T-cell (primary cell): ENCODE measurements around the gene FGG. TPM values are rescaled to one million over a fixed set of nuclear protein-coding genes. Genes with fewer than 3 reads are reported as not detected.

Experiments
- ATAC-seq, 4 experiments: fragments of 200-7000 bp in 3 of 4; fragments of 150-1000 bp in 1 of 4; cut with Tn5 transposase; replicated peaks in 1 of 4; 1 replicate in 3 of 4; 2 replicates in 1 of 4; pipeline ENCODE4 v1.10.0; 2021; ENCODE audit warnings: moderate library complexity in 3 of 4, mild to moderate bottlenecking in 2 of 4, moderate number of reproducible peaks in 1 of 4
- CTCF ChIA-PET, 2 donors: fragments of 300-600 bp; sonication (Branson Sonifier 250); formaldehyde crosslinking; loops; one replicate each; lab custom pipeline; 2022; ENCODE audit warnings: antibody characterized with exemption in 2 of 2; lab: Charles Lee
- POLR2A ChIA-PET, 2 donors: fragments of 300-600 bp; sonication (Branson Sonifier 250); formaldehyde crosslinking; loops; one replicate each; lab custom pipeline; 2022; ENCODE audit warnings: antibody characterized with exemption in 2 of 2; lab: Charles Lee
- DNase-seq, 35 experiments: peaks; one replicate each; pipeline versions ENCODE4 v3.0.0 to v3.0.0-alpha.2; 2013 to 2023
- H3K27ac ChIP-seq: one replicate; pipeline ENCODE4 v1.5.1; 2013; ENCODE audit warnings: low read length
- H3K27me3 ChIP-seq, 2 experiments: replicated peaks in 1 of 2; 1 replicate in 1 of 2; 2 replicates in 1 of 2; pipeline versions ENCODE4 v1.6.1 to v1.7.0; 2013; ENCODE audit warnings: low read length in 1 of 2, mixed read lengths in 1 of 2; ENCODE audit not compliant: control insufficient read depth in 2 of 2, insufficient read depth in 2 of 2; ENCODE audit errors: extremely low read depth in 1 of 2
- H3K36me3 ChIP-seq, 2 donors: 1 replicate in 1 of 2; 2 replicates in 1 of 2; pipeline versions ENCODE4 v1.6.1 to v1.7.0; 2013; ENCODE audit warnings: low read length in 1 of 2; ENCODE audit not compliant: control insufficient read depth in 2 of 2, insufficient read depth in 1 of 2; ENCODE audit errors: extremely low read depth in 1 of 2
- H3K4me1 ChIP-seq, 2 experiments: 1 replicate in 1 of 2; 2 replicates in 1 of 2; pipeline versions ENCODE4 v1.6.1 to v1.7.0; 2013; ENCODE audit warnings: low read length in 2 of 2, mixed read lengths in 1 of 2; ENCODE audit not compliant: insufficient read depth in 2 of 2, control insufficient read depth in 1 of 2; ENCODE audit errors: extremely low read depth in 1 of 2
- H3K4me3 ChIP-seq, 2 donors: 1 replicate in 1 of 2; 2 replicates in 1 of 2; pipeline versions ENCODE4 v1.5.1 to v1.7.0; 2013; ENCODE audit warnings: mild to moderate bottlenecking in 2 of 2, low read length in 1 of 2, moderate library complexity in 1 of 2; ENCODE audit not compliant: control insufficient read depth in 1 of 2; ENCODE audit errors: extremely low read depth in 1 of 2
- H3K9me3 ChIP-seq: 2 replicates; pipeline ENCODE4 v1.7.0; 2013
- H3K27ac Mint-ChIP-seq, 2 donors: one replicate each; pipeline ENCODE4 v1.8.0; 2020 to 2021; ENCODE audit warnings: mild to moderate bottlenecking in 2 of 2, mixed read lengths in 2 of 2
- H3K27me3 Mint-ChIP-seq, 2 donors: one replicate each; pipeline ENCODE4 v1.8.0; 2021 to 2022; ENCODE audit warnings: mixed read lengths in 2 of 2
- H3K36me3 Mint-ChIP-seq: one replicate; pipeline ENCODE4 v1.8.0; 2021; ENCODE audit warnings: mixed read lengths
- H3K4me1 Mint-ChIP-seq, 3 donors: one replicate each; pipeline ENCODE4 v1.8.0; 2020 to 2022; ENCODE audit warnings: mixed read lengths in 3 of 3, mild to moderate bottlenecking in 1 of 3
- H3K4me3 Mint-ChIP-seq, 3 donors: one replicate each; pipeline ENCODE4 v1.8.0; 2020 to 2022; ENCODE audit warnings: mild to moderate bottlenecking in 3 of 3, mixed read lengths in 3 of 3, moderate library complexity in 3 of 3
- H3K9me3 Mint-ChIP-seq, 3 donors: one replicate each; pipeline ENCODE4 v1.8.0; 2020 to 2022; ENCODE audit warnings: mixed read lengths in 3 of 3
- WGBS: methylation state at CpG from one replicate; pipeline ENCODE4 v1.1.5; 2013; ENCODE audit warnings: missing lambda C conversion rate; ENCODE audit not compliant: insufficient coverage; 5-methylcytosine and 5-hydroxymethylcytosine counted together
- total RNA-seq, 35 experiments: library from RNA in 6 of 35; stranded (reverse) in 6 of 35; fragments of 120-200 nt in 1 of 35; gene quantifications; one replicate each; pipeline versions ENCODE4 v1.2.1 to v1.2.4 and lab custom pipeline; 2013 to 2026

Gene FGG
- total RNA-seq, 5 donors from 2014 or later (not counting 1 experiment from before 2014, with no cell fraction given), result 1.7 to 4.9 (median 3.6) TPM; not detected in 2

DNA sequence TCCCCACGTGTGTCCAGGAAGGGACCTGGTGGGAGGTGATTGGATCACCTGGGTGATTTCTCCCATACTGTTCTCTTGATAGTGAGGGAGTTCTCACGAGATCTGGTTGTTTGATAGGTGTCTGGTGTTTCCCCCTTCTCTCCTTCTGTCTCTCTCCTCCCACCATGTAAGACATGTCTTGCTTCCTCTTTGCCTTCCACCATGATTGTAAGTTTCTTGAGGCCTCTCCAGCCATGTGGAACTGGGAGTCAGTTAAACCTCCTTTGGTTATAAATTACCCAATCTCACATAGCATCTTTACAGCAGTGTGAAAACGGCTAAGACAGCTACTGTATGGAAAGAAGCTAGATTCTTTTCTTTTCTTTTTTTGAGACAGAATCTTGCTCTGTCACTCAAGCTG lies 21.6 kb upstream of the FGG start:
- H3K27ac Mint-ChIP-seq, result no peak overlapping the region
- H3K27me3 Mint-ChIP-seq, result peaks cover 25 to 42% of the 10 kb centered on the region in 2 donors
- POLR2A ChIA-PET, result no interaction called here
- WGBS, result 40% methylated on average over 1 of the region's 3 CpGs
- H3K9me3 ChIP-seq, result no peaks in the 10 kb centered on the region
- H3K36me3 Mint-ChIP-seq, result no peaks in the 10 kb centered on the region
- no peak for ATAC-seq
- no peaks in the 10 kb centered on the region for H3K4me1 Mint-ChIP-seq
- CTCF ChIA-PET, result no interaction called here
- no peaks in the 10 kb centered on the region for H3K36me3 ChIP-seq
- H3K4me1 ChIP-seq, result no peaks in the 10 kb centered on the region
- H3K27ac ChIP-seq, result no peak overlapping the region
- H3K4me3 Mint-ChIP-seq, result no peak overlapping the region
- H3K4me3 ChIP-seq, result no peak overlapping the region
- H3K9me3 Mint-ChIP-seq, result peaks cover 0 to 4% (median 0%) of the 10 kb centered on the region in 3 donors
- peaks cover 3 to 5% of the 10 kb centered on the region in 2 experiments for H3K27me3 ChIP-seq
- no peak for DNase-seq

DNA sequence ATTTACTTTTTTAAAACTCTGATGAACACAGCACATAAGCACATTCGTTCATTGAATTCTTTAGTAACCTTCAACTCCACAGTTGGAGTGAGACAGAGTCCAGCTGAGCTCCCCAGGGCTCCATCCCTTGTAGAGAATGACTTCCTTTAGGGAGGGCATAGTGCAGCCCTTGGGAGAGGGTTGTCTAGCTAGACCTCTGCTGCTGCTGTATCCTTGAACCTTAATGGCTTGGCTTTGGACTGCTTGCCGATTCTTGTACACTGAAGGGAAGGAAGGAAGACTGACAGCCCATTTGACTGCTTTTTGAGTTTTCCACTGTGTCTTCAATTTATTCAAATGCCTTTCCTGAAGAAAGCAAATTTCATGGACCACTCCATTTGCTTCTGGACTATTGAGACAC lies 19.4 kb upstream of the FGG start:
- Histone ChIP-seq H3K4me1 (peaks cover 0 to 5% of the 10 kb centered on the region in 2 experiments), H3K36me3 (no peaks in the 10 kb centered on the region), H3K27ac (no peak overlapping the region), H3K9me3 (no peaks in the 10 kb centered on the region), H3K27me3 (peaks cover 10 to 12% of the 10 kb centered on the region in 2 experiments), H3K4me3 (no peak overlapping the region)
- H3K27me3 Mint-ChIP-seq, result peaks cover 24 to 31% of the 10 kb centered on the region in 2 donors
- ATAC-seq, result no peak
- CTCF ChIA-PET, result no interaction called here
- 86% methylated on average over 1 of the region's 2 CpGs for WGBS
- DNase-seq, result no peak
- no peak overlapping the region for H3K4me3 Mint-ChIP-seq
- POLR2A ChIA-PET, result no interaction called here
- peaks cover 0 to 4% (median 0%) of the 10 kb centered on the region in 3 donors for H3K9me3 Mint-ChIP-seq
- no peak overlapping the region for H3K27ac Mint-ChIP-seq
- H3K4me1 Mint-ChIP-seq, result no peaks in the 10 kb centered on the region
- H3K36me3 Mint-ChIP-seq, result no peaks in the 10 kb centered on the region

DNA sequence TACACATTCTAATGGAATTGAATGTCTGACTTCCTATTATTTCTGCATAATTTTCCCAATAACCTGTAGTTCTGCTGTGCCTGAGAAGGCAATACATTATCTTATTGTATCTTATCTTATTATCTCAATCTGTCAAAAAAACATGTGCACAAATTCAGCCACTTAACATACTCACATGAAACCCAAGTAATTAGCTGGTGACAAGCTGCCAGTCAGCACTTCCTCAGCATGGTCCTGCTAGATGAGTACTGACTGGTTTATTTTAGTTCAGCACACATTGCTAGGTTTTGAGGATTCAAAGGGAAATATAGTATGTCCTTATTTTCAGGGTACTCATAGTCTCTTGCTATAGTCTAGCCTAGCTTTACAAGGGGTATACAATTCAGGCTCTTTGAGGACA lies 17.9 kb upstream of the FGG start:
- no peaks in the 10 kb centered on the region for H3K9me3 Mint-ChIP-seq
- Histone ChIP-seq H3K27ac (no peak overlapping the region), H3K4me1 (peaks cover 0 to 8% of the 10 kb centered on the region in 2 experiments), H3K9me3 (no peaks in the 10 kb centered on the region), H3K36me3 (no peaks in the 10 kb centered on the region), H3K27me3 (peaks cover 12 to 15% of the 10 kb centered on the region in 2 experiments), H3K4me3 (no peak overlapping the region)
- ATAC-seq (no peak), DNase-seq (no peak)
- CTCF ChIA-PET, result interaction anchor here in 1 of 2 donors (0.7 kb wide), 1 partner anchor 10 kb away, joined by 3 read pairs; no protein-coding TSS in a partner anchor
- peaks cover 29 to 38% of the 10 kb centered on the region in 2 donors for H3K27me3 Mint-ChIP-seq
- POLR2A ChIA-PET, result no interaction called here
- no peak overlapping the region for H3K27ac Mint-ChIP-seq
- H3K36me3 Mint-ChIP-seq, result no peaks in the 10 kb centered on the region
- H3K4me1 Mint-ChIP-seq, result peaks cover 0 to 6% (median 2%) of the 10 kb centered on the region in 3 donors
- no peak overlapping the region for H3K4me3 Mint-ChIP-seq

DNA sequence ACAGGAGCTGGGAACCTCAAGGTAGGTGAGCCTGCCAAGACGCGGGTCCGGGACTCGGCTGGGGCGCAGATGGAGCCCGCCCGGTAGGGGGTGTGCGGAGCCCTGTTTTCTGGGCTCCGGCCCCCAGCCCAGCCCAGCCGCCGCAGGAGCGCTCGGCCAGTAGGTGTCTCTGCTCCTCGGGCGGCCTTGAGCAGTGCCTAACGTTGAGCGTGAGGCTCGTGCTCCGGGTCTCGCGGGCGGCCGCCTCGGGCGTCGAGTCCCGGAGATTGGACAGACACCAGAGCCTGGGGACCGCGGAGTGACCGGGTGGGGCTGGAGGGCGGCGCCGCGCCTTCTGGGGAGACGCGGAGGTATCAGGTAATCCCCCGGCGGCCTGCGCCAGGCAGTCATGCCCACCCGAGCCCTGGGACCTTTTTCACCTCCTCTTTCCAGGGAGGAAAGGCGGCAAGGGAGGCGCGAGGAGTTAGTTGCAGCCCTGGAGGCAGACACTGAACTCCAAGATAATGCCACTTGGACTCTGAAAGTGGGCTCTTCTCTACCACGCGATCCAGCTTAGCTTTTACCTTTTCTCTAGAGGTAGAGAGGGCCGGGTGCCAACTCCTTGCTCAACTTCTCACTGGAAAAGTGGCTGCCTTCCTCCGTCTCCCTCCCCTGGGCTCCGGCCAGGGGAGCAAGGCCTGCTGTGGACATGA lies 14.5 kb upstream of the FGG start:
- ChIA-PET CTCF (interaction anchor here (0.9 to 1.8 kb wide), 3 partner anchors 8 to 75 kb away, joined by 3 to 8 read pairs (median 4); no protein-coding TSS in a partner anchor), POLR2A (no interaction called here)
- Histone ChIP-seq H3K4me1 (peaks cover 0 to 8% of the 10 kb centered on the region in 2 experiments), H3K27me3 (peaks cover 15 to 18% of the 10 kb centered on the region in 2 experiments), H3K36me3 (no peaks in the 10 kb centered on the region), H3K4me3 (peak overlapping the region in 1 of 2 donors; percentile 13), H3K9me3 (no peaks in the 10 kb centered on the region), H3K27ac (no peak overlapping the region)
- no peaks in the 10 kb centered on the region for H3K9me3 Mint-ChIP-seq
- no peak overlapping the region for H3K4me3 Mint-ChIP-seq
- 6% methylated on average over 41 of the region's 48 CpGs for WGBS
- H3K27me3 Mint-ChIP-seq, result peaks cover 20 to 23% of the 10 kb centered on the region in 2 donors
- no peak overlapping the region for H3K27ac Mint-ChIP-seq
- H3K36me3 Mint-ChIP-seq, result no peaks in the 10 kb centered on the region
- DNase-seq (peak in 25 of 35 experiments; percentile 1 to 43 (median 13)), ATAC-seq (peak; percentile 77 to 86 (median 81))
- peaks cover 0 to 6% (median 2%) of the 10 kb centered on the region in 3 donors for H3K4me1 Mint-ChIP-seq

DNA sequence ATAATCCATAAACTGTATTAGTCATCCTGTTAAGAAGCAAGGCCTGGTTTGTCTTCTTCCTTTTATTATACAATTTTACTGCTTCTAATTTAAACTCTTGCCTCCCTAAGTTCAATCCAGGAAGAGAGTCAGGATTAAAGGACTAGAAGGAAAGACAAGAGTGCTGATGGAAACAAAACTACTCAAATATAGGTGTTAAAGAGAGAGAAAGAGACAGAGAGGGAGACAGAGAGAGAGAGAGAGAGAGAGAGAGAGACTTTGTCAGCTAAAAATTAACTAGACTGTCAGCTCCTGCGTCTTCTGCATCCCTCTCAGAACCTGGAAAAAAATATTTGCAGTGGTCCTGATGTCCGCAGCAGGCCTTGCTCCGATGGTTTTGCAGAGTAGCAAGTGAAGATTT lies 13.5 kb upstream of the FGG start:
- no peak overlapping the region for H3K4me3 ChIP-seq
- peaks cover 13 to 16% of the 10 kb centered on the region in 2 experiments for H3K27me3 ChIP-seq
- H3K27ac ChIP-seq, result no peak overlapping the region
- H3K4me1 Mint-ChIP-seq, result peaks cover 0 to 6% (median 2%) of the 10 kb centered on the region in 3 donors
- ChIA-PET CTCF (interaction anchor here (0.6 to 1.8 kb wide), 4 partner anchors 13 to 78 kb away, joined by 3 to 8 read pairs (median 4); no protein-coding TSS in a partner anchor), POLR2A (no interaction called here)
- H3K4me3 Mint-ChIP-seq, result no peak overlapping the region
- no peaks in the 10 kb centered on the region for H3K9me3 Mint-ChIP-seq
- H3K27ac Mint-ChIP-seq, result peak overlapping the region in 1 of 2 donors; percentile 20
- no peaks in the 10 kb centered on the region for H3K36me3 Mint-ChIP-seq
- H3K9me3 ChIP-seq, result no peaks in the 10 kb centered on the region
- peaks cover 0 to 8% of the 10 kb centered on the region in 2 experiments for H3K4me1 ChIP-seq
- H3K27me3 Mint-ChIP-seq, result peaks cover 15 to 18% of the 10 kb centered on the region in 2 donors
- ATAC-seq, result no peak
- no peaks in the 10 kb centered on the region for H3K36me3 ChIP-seq
- DNase-seq, result no peak
- 76% methylated on average over 3 of the region's 3 CpGs for WGBS

DNA sequence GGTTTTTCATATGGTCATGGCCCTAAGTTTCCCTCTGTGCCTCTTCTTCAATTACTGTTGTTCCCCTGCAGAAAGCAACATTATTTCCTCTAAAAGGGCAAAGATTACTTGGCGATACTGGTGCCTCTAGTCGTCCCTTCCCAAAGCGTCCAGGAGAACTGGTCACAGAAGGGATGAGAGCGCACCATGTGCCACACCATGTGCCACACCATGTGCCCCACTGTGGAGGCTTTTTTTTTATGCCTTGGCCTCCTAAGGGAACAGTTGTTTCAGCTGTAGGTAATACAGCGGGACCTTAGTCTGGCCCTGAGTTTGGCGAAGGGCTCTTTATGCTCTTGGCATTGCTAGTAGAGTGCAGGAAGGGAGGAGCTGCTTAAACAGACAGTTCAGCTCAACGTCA lies 11.5 kb upstream of the FGG start:
- no peak overlapping the region for H3K27ac Mint-ChIP-seq
- no peaks in the 10 kb centered on the region for H3K36me3 Mint-ChIP-seq
- no peak overlapping the region for H3K4me3 ChIP-seq
- peaks cover 0 to 6% (median 2%) of the 10 kb centered on the region in 3 donors for H3K4me1 Mint-ChIP-seq
- ChIA-PET CTCF (interaction anchor here (0.6 to 2.5 kb wide), 7 partner anchors 11 to 76 kb away, joined by 3 to 13 read pairs (median 7); partner anchors contain the start of genes FGG (in 1 of the 2) and PLRG1 (in 1 of the 2)), POLR2A (no interaction called here)
- H3K9me3 Mint-ChIP-seq, result no peaks in the 10 kb centered on the region
- DNase-seq (no peak), ATAC-seq (no peak)
- H3K4me3 Mint-ChIP-seq, result no peak overlapping the region
- H3K27me3 Mint-ChIP-seq, result peaks cover 9% of the 10 kb centered on the region in 2 donors
- peaks cover 0 to 8% of the 10 kb centered on the region in 2 experiments for H3K4me1 ChIP-seq
- no peaks in the 10 kb centered on the region for H3K36me3 ChIP-seq
- WGBS, result 73% methylated on average over 6 of the region's 7 CpGs
- H3K9me3 ChIP-seq, result no peaks in the 10 kb centered on the region
- peaks cover 9 to 15% of the 10 kb centered on the region in 2 experiments for H3K27me3 ChIP-seq
- no peak overlapping the region for H3K27ac ChIP-seq
